Duodenal mucosa (tissue), 2 donors: ENCODE measurements around the gene RNF112.

Experiments
- H3K27ac ChIP-seq: one replicate; pipeline ENCODE4 v1.7.0; 2013; ENCODE audit warnings: low read depth, low read length
- H3K27me3 ChIP-seq, 2 donors: one replicate each; pipeline ENCODE4 v1.7.0; 2013; ENCODE audit warnings: low read length in 2 of 2, control low read depth in 1 of 2; ENCODE audit not compliant: insufficient read depth in 2 of 2, control insufficient read depth in 1 of 2
- H3K36me3 ChIP-seq, 2 donors: one replicate each; pipeline ENCODE4 v1.7.0; 2013; ENCODE audit warnings: low read length in 2 of 2, control low read depth in 1 of 2; ENCODE audit not compliant: insufficient read depth in 2 of 2, control insufficient read depth in 1 of 2
- H3K4me1 ChIP-seq, 2 donors: one replicate each; pipeline ENCODE4 v1.7.0; 2013; ENCODE audit warnings: low read length in 2 of 2, control low read depth in 1 of 2; ENCODE audit not compliant: insufficient read depth in 2 of 2, control insufficient read depth in 1 of 2
- H3K4me3 ChIP-seq, 2 donors: one replicate each; pipeline ENCODE4 v1.7.0; 2013; ENCODE audit warnings: low read length in 2 of 2, low read depth in 1 of 2
- H3K9ac ChIP-seq, 2 donors: one replicate each; pipeline ENCODE4 v1.7.0; 2013; ENCODE audit warnings: low read length in 2 of 2, low read depth in 1 of 2
- H3K9me3 ChIP-seq, 2 donors: one replicate each; pipeline ENCODE4 v1.7.0; 2013; ENCODE audit warnings: low read length in 2 of 2, control low read depth in 1 of 2; ENCODE audit not compliant: control insufficient read depth in 1 of 2

RNF112 gene

GRCh38 chr17:19365833-19366636 is 45.0 kb upstream of the RNF112 start:
- H3K27me3 ChIP-seq, result peaks cover 0 to 2% of the 10 kb centered on the region in 2 donors
- H3K4me3 ChIP-seq, result no peak overlapping the region
- H3K9me3 ChIP-seq, result no peaks in the 10 kb centered on the region
- no peak overlapping the region for H3K9ac ChIP-seq
- H3K27ac ChIP-seq, result no peak overlapping the region
- peaks cover 21 to 33% of the 10 kb centered on the region in 2 donors for H3K4me1 ChIP-seq
- no peaks in the 10 kb centered on the region for H3K36me3 ChIP-seq

- Histone ChIP-seq H3K36me3 (no peaks in the 10 kb centered on the region), H3K9ac (no peak overlapping the region), H3K4me3 (no peak overlapping the region), H3K27ac (no peak overlapping the region), H3K27me3 (peaks cover 0 to 2% of the 10 kb centered on the region in 2 donors), H3K9me3 (no peaks in the 10 kb centered on the region), H3K4me1 (peaks cover 21 to 38% of the 10 kb centered on the region in 2 donors)
Measured at GRCh38 chr17:19366637-19366972, 44.4 kb upstream of the RNF112 start.

- Histone ChIP-seq H3K4me1 (peaks cover 14 to 29% of the 10 kb centered on the region in 2 donors), H3K4me3 (no peak overlapping the region), H3K27me3 (peaks cover 0 to 2% of the 10 kb centered on the region in 2 donors), H3K9me3 (no peaks in the 10 kb centered on the region), H3K9ac (no peak overlapping the region), H3K27ac (no peak overlapping the region), H3K36me3 (no peaks in the 10 kb centered on the region)
Measured at GRCh38 chr17:19368229-19368628, 42.8 kb upstream of the RNF112 start.

DNA sequence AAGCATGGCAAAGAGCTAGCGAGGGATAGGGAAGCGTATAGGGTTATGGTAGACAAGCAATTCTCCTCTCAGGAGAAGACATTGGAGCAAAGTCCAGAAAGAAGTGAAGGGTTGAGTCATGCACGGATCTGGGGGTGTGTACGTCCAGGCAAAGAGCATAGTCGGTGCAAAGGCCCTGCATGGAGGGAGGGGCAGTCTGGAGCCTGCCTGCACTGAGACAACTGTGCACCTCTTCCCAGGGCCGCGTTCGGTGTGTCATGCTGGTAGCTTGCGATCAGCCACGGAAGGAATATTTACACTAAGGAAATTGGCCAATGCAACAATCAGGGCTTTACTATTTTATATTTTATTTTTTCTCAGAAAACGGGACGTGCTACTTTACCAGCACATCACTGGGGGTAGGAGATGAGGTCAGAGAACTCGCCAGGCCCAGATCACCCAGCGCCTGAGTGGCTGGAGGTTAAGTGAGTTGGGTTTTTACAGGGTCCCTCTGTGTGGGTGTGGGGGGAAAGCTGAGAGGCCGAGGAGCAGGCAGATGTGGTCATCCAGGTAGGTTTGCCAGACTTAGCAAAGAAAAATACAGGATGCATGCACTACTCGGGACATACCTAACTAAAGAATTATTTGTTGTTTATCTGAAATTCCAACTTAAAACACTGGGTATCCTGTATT is 41.8 kb upstream of the RNF112 start:
- H3K36me3 ChIP-seq, result no peaks in the 10 kb centered on the region
- H3K9me3 ChIP-seq, result no peaks in the 10 kb centered on the region
- no peak overlapping the region for H3K9ac ChIP-seq
- peak overlapping the region in 1 of 2 donors; percentile 6 for H3K4me3 ChIP-seq
- H3K27ac ChIP-seq, result no peak overlapping the region
- peaks cover 10 to 26% of the 10 kb centered on the region in 2 donors for H3K4me1 ChIP-seq
- no peaks in the 10 kb centered on the region for H3K27me3 ChIP-seq

GRCh38 chr17:19369846-19370492 is 41.1 kb upstream of the RNF112 start:
- H3K9me3 ChIP-seq, result no peaks in the 10 kb centered on the region
- no peak overlapping the region for H3K9ac ChIP-seq
- no peaks in the 10 kb centered on the region for H3K36me3 ChIP-seq
- no peaks in the 10 kb centered on the region for H3K27me3 ChIP-seq
- H3K27ac ChIP-seq, result no peak overlapping the region
- peaks cover 10 to 26% of the 10 kb centered on the region in 2 donors for H3K4me1 ChIP-seq
- H3K4me3 ChIP-seq, result no peak overlapping the region

GRCh38 chr17:19370493-19370960 is 40.5 kb upstream of the RNF112 start:
- H3K9me3 ChIP-seq, result no peaks in the 10 kb centered on the region
- no peaks in the 10 kb centered on the region for H3K36me3 ChIP-seq
- H3K27ac ChIP-seq, result no peak overlapping the region
- no peak overlapping the region for H3K4me3 ChIP-seq
- H3K9ac ChIP-seq, result no peak overlapping the region
- H3K4me1 ChIP-seq, result peaks cover 10 to 26% of the 10 kb centered on the region in 2 donors
- H3K27me3 ChIP-seq, result no peaks in the 10 kb centered on the region

DNA sequence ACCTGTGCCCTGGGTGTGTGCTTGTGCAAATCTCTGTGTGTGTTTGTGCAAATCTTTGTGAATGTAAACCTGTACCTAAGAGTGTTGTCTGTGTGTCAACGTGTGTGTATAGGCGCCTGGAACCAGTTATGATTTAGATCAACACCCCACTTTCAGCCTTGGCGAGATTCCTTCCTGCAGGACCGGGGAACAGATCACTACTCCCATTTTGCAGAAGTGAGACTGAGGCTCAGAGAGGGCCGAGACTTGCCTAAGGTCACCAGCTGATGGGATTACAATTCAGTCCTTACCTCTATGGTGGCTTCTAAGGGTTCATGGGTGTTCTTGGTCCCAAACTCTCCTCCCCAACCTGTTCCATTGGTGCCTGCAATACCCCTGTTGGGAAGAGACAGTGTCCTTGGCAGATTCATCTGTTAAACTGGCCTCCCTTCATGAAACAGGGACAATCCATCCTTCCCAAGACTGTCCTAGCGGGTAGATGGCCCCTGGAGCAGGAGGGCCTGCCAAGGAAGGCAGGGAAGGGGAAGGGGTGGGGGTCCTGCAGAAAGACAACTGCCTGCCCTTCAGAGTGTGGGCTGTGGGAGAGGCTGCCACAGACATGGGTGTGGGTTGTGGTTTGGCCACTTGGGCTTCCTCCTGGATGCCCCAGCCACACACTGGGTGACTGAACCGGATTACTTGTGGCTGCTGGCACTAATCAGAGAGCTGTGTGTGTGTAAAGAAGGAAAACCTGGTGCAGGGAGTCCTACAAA is 39.6 kb upstream of the RNF112 start:
- Histone ChIP-seq H3K27me3 (no peaks in the 10 kb centered on the region), H3K4me3 (no peak overlapping the region), H3K9me3 (no peaks in the 10 kb centered on the region), H3K9ac (no peak overlapping the region), H3K36me3 (no peaks in the 10 kb centered on the region), H3K4me1 (peaks cover 10 to 26% of the 10 kb centered on the region in 2 donors), H3K27ac (no peak overlapping the region)

GRCh38 chr17:19372011-19372370 is 39.0 kb upstream of the RNF112 start:
- Histone ChIP-seq H3K9ac (no peak overlapping the region), H3K27me3 (no peaks in the 10 kb centered on the region), H3K4me1 (peaks cover 12 to 29% of the 10 kb centered on the region in 2 donors), H3K9me3 (no peaks in the 10 kb centered on the region), H3K36me3 (no peaks in the 10 kb centered on the region), H3K27ac (no peak overlapping the region), H3K4me3 (no peak overlapping the region)

- Histone ChIP-seq H3K4me1 (peaks cover 14 to 31% of the 10 kb centered on the region in 2 donors), H3K36me3 (no peaks in the 10 kb centered on the region), H3K4me3 (no peak overlapping the region), H3K9ac (no peak overlapping the region), H3K27me3 (no peaks in the 10 kb centered on the region), H3K9me3 (no peaks in the 10 kb centered on the region), H3K27ac (no peak overlapping the region)
Measured at GRCh38 chr17:19372439-19372838, 38.6 kb upstream of the RNF112 start.
